Measurements from ENCODE around the gene NRCAM.

DNA sequence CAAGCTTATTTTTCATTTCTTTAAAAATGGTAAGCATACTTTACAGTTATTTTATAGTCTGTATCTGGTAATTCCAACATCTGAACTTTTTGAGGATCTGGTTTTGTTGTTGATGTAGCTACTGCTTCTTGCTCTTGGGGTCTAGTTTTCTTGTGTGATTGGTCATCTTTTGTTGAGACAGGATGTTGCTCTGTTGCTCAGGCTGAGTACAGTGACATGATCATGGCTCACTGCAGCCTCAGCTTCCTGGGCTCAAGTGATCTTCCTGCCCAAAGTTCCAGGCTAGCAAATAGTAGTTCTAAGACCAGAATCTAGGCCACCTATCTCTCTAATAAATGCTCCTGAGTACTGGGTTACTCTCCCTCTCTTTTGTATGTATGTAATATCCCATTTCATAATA is 75.7 kb downstream of the NRCAM start:
- TF ChIP-seq CTCF (IDR thresholded peaks at IDR 0.05; ENCODE audit: low read depth, low read length) (no peak), EZH2phosphoT487 (IDR thresholded peaks at IDR 0.05; ENCODE audit: low read depth) (no peak)

Data from OCI-LY3 (cell line).